Subcutaneous adipose tissue (tissue), 4 donors: ENCODE results near the gene ZNF780B. TPM values are rescaled to one million over a fixed set of nuclear protein-coding genes. Genes with fewer than 3 reads are reported as not detected.

Experiments used
- total RNA-seq, 4 donors: library from RNA; depleted of rRNA; stranded (reverse); fragments of >200 nt; gene quantifications; one replicate each; pipeline ENCODE4 v1.1.0, GENCODE V29; 2016
- TF ChIP-seq, protein P1 (sequence below): fragments of 450-650 bp; IDR thresholded peaks from one replicate; pipeline ENCODE4 v1.5.1; 2016; ENCODE audit warnings: low read depth, mild to moderate bottlenecking, control low read depth, antibody characterized with exemption, moderate library complexity

Gene ZNF780B
- total RNA-seq, 4 donors from 2014 or later = 10.0 to 24.3 (median 17.8) TPM

DNA sequence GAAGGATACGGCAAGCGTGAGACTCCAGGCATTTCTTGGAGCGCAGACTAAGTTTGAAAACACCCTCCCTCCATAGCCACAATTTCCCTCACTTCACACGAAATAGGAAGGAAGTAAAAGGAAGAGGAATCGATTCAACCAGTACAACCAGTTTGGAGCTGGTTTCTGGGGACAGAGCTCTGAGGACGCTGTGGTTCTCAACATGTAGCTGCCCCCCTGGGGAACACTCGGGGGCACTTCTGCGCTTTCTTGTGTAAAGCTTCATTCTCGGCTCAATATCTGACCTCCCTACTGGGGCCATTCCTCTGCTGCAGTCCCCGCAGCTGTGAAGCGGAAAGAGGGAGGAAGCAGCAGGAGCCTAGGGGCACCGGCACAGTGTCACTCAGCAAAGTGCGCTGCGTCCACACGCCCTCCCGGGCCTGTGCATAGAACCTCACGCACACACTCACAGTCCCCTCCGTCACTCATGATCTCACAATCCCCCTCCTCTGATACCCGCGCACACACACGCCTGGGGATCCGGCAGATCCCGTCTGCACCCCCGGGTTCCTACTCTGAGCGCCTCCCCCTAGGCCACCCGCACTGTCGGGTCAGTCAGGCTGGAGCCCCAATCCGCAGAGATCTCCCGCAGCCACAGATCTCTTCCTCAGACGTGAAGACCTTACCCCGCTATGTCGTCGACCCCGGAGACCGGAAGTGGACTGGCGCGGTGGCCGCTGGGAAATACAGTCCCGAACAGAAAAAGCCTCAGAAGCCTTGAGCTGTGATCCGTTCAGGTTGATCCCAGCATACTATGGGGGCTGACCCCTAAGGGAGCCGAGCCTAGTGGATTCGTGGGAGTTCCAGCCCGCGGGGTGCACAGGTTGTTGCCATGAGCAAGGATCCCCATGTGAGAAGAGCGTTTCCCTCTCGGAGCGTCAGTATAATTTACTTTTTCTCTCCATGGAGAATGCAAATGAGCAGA lies 34.5 kb upstream of the ZNF780B start, which contains the start of gene ZNF780A:
Gene ZNF780A (minus strand): TSS at position 703 of the 964 bp plus-strand sequence. CDS start 6,190 bp downstream, outside the sequence.
- TF ChIP-seq, protein P1, sequence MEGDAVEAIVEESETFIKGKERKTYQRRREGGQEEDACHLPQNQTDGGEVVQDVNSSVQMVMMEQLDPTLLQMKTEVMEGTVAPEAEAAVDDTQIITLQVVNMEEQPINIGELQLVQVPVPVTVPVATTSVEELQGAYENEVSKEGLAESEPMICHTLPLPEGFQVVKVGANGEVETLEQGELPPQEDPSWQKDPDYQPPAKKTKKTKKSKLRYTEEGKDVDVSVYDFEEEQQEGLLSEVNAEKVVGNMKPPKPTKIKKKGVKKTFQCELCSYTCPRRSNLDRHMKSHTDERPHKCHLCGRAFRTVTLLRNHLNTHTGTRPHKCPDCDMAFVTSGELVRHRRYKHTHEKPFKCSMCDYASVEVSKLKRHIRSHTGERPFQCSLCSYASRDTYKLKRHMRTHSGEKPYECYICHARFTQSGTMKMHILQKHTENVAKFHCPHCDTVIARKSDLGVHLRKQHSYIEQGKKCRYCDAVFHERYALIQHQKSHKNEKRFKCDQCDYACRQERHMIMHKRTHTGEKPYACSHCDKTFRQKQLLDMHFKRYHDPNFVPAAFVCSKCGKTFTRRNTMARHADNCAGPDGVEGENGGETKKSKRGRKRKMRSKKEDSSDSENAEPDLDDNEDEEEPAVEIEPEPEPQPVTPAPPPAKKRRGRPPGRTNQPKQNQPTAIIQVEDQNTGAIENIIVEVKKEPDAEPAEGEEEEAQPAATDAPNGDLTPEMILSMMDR = no peak

- TF ChIP-seq, protein P1 = no peak
These were observed 33.4 kb upstream of the ZNF780B start for GRCh38 chr19:40089462-40089861.

DNA sequence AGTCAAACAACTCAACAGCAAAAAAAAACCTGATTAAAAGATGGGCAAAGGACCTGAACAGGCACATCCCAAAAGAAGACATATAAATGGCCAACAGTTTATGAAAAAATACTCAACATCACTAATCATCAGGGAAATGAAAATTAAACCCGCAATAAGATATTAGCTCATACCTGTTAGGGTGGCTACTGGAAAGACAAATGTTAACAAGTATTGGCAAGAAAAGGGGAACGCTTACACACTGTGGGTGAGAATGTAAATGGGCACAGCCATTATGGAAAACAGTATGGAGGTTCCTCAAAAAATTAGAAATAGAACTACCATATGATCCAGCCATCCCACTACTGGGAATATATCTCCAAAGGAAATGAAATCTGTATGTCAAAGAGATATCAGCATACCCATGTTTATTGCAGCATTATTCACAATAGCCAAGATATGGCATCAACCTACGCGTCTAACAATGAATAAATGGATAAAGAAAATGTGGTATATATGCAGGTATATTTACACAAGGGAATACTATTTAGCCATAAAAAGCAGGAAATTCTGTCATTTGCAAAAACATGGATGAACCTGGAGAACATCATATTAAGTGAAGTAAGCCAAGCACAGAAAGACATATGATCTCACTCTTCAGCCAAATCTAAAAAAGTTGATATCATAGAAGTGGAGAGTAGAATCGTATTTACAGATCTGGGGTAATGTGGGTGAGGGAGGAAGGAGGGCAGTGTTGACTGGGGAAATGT lies 32.4 kb upstream of the ZNF780B start:
- TF ChIP-seq, protein P1 = no peak

DNA sequence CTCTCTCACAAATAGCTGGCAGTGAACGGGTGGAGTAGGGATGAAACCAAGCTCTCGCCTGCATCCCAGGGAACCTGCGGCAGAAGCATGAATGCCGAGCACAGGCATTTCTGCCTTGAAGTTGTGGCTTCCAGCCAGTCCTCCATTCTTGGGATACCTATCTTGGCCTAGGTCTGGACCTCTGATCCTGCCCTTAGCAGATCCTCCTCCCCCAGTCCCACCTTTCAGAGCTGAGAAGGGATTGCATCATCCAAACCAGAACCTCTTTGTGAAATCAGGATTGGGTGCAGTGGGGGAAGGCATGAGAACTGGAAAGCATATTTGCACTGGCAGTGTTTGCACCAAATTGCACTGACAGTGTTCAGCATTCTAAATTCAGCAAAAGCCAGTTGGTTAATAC lies 28.9 kb upstream of the ZNF780B start:
- TF ChIP-seq, protein P1 = no peak

DNA sequence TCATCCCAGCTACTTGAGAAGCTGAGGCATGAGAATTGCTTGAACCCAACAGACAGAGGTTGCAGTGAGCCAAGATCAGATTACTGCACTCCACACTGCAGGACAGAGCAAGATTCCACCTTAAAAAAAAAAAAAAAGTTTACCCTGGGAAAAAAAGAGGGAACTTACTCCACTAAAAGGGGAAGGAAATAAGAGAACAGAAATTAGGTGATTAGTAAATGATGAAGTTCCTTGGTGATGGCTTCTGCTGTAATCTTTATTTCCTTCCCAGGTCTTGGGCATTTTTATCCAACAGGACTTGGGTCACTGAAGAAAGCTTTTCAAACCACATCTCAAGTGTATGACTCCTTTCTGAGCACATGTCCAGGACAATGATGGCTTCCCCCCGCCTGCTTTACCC lies 25.4 kb upstream of the ZNF780B start:
- TF ChIP-seq, protein P1 = no peak

- TF ChIP-seq, protein P1 = no peak
These were observed 24.3 kb upstream of the ZNF780B start for GRCh38 chr19:40080289-40080688.

DNA sequence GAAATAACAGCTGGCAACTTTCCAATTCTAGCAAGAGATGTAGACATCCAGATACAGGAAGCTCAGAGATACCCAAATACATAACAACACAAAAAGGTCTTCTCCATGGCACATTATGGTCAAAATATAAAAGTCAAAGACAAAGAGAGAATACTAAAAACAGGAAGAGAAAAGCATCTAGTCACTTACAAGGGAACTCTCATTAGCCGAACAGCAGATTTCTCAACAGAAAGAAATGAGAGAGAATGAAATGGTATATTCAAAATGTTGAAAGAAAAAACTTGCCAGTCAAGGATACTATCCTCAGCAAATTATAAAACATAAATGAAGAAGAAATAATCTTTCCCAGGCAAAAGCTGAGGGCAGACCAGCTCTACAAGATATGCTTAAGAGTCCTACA lies 22.3 kb upstream of the ZNF780B start:
- TF ChIP-seq, protein P1 = no peak
